AG04450 (cell line): ENCODE data around the gene KMT5C. TPM values are rescaled to one million over a fixed set of nuclear protein-coding genes. Genes with fewer than 3 reads are reported as not detected.

ENCODE experiments used
- CTCF ChIA-PET: fragments of 300-600, 350-600 bp; formaldehyde crosslinking; extraction: SDS; loops from one replicate; lab custom pipeline; 2022; ENCODE audit warnings: antibody characterized with exemption, inconsistent platforms; lab: Charles Lee
- POLR2A ChIA-PET: fragments of 350-600 bp; formaldehyde crosslinking; extraction: SDS; loops from one replicate; lab custom pipeline; 2021; ENCODE audit warnings: antibody characterized with exemption, inconsistent platforms; lab: Yijun Ruan, JAX
- DNase-seq: peaks from one replicate; pipeline ENCODE4 v3.0.0-alpha.2; 2011; ENCODE audit warnings: low read depth, low spot score
- H3K27ac ChIP-seq: one replicate; pipeline ENCODE4 v1.5.1; 2012; ENCODE audit warnings: low read depth, low read length, control low read depth
- H3K27me3 ChIP-seq: one replicate; pipeline ENCODE4 v1.6.0; 2012; ENCODE audit warnings: low read length; ENCODE audit not compliant: control insufficient read depth, insufficient read depth
- H3K4me3 ChIP-seq: 2 replicates; pipeline ENCODE4 v1.5.1; 2011; ENCODE audit warnings: mild to moderate bottlenecking, low read depth, low read length, control low read depth
- H3K9me3 ChIP-seq: 2 replicates; pipeline ENCODE4 v1.5.1; 2012; ENCODE audit warnings: low read length; ENCODE audit not compliant: control insufficient read depth, insufficient read depth
- CTCF ChIP-seq: IDR thresholded peaks from 2 replicates; pipeline ENCODE4 v1.5.1; 2011; ENCODE audit warnings: low read depth, low read length, control low read depth, inconsistent platforms
- polyA plus RNA-seq: library from polyadenylated mRNA; depleted of rRNA; stranded (reverse); fragments of >200 nt; gene quantifications from 2 replicates; pipeline ENCODE4 v1.2.3, GENCODE V29; 2011

Gene KMT5C
- polyA plus RNA-seq, 1 experiment = 2.6 TPM

GRCh38 chr19:55347442-55348009, 7.8 kb downstream of the KMT5C start:
- no peak overlapping the region for H3K4me3 ChIP-seq
- H3K27me3 ChIP-seq = peaks cover 8% of the 10 kb centered on the region
- H3K27ac ChIP-seq = no peak overlapping the region
- no peak for DNase-seq
- CTCF ChIA-PET = interaction anchor here (0.5 to 1.3 kb wide), 2 partner anchors 8 to 206 kb away, joined by 5 to 6 read pairs; partner anchors contain the start of gene KMT5C
- TF ChIP-seq CTCF = no peak
- H3K9me3 ChIP-seq = no peaks in the 10 kb centered on the region; the same call in 1 of the 2 replicates
- POLR2A ChIA-PET = no interaction called here

- Histone ChIP-seq H3K9me3 (no peaks in the 10 kb centered on the region; the same call in 1 of the 2 replicates), H3K27ac (no peak overlapping the region), H3K4me3 (no peak overlapping the region), H3K27me3 (peaks cover 16% of the 10 kb centered on the region)
- no peak for DNase-seq
- ChIA-PET POLR2A (interaction anchor here (0.8 kb wide), 1 partner anchor 9 kb away, joined by 3 read pairs; no protein-coding TSS in a partner anchor), CTCF (interaction anchor here (1.3 kb wide), 2 partner anchors 9 kb away, joined by 4 to 6 read pairs; partner anchors contain the start of gene KMT5C)
- no peak for TF ChIP-seq CTCF
Observed at GRCh38 chr19:55348317-55349034, 8.8 kb downstream of the KMT5C start.

GRCh38 chr19:55350620-55351315, 11.1 kb downstream of the KMT5C start:
- TF ChIP-seq CTCF = no peak
- CTCF ChIA-PET = no interaction called here
- peaks cover 22% of the 10 kb centered on the region for H3K27me3 ChIP-seq
- H3K4me3 ChIP-seq = no peak overlapping the region
- POLR2A ChIA-PET = no interaction called here
- H3K9me3 ChIP-seq = no peaks in the 10 kb centered on the region; the same call in 1 of the 2 replicates
- H3K27ac ChIP-seq = no peak overlapping the region
- no peak for DNase-seq

- no peak for DNase-seq
- CTCF ChIA-PET = no interaction called here
- H3K4me3 ChIP-seq = no peak overlapping the region
- H3K9me3 ChIP-seq = no peaks in the 10 kb centered on the region; the same call in 1 of the 2 replicates
- POLR2A ChIA-PET = interaction anchor here (0.9 kb wide), 1 partner anchor 11 kb away, joined by 5 read pairs; the partner anchor contains the start of gene GARIN5B
- H3K27ac ChIP-seq = no peak overlapping the region
- H3K27me3 ChIP-seq = peaks cover 24% of the 10 kb centered on the region
- no peak for TF ChIP-seq CTCF
Observed at GRCh38 chr19:55352040-55352439, 12.4 kb downstream of the KMT5C start.
